T-helper 1 cell treated with Interleukin-12 subunit alpha and Interleukin-12 subunit beta and Interleukin-4 antibody, amounts not matched to agents 30 μg/mL and 1 μg/mL, for 36 hours (primary cell): ENCODE measurements around the gene PNMA1.

Experiments used
- H3K27ac Mint-ChIP-seq: one replicate; pipeline ENCODE4 v1.8.0; 2021; ENCODE audit warnings: mild to moderate bottlenecking, mixed read lengths
- H3K27me3 Mint-ChIP-seq: one replicate; pipeline ENCODE4 v1.8.0; 2021; ENCODE audit warnings: low read depth, mixed read lengths
- H3K36me3 Mint-ChIP-seq: one replicate; pipeline ENCODE4 v1.8.0; 2021; ENCODE audit warnings: low read depth, mixed read lengths
- H3K4me1 Mint-ChIP-seq: one replicate; pipeline ENCODE4 v1.8.0; 2021; ENCODE audit warnings: low read depth, mixed read lengths
- H3K4me3 Mint-ChIP-seq: one replicate; pipeline ENCODE4 v1.8.0; 2021; ENCODE audit warnings: mild to moderate bottlenecking, moderate library complexity, mixed read lengths
- H3K9me3 Mint-ChIP-seq: one replicate; pipeline ENCODE4 v1.8.0; 2021; ENCODE audit warnings: mixed read lengths

PNMA1 gene

GRCh38 chr14:73713803-73714655 is at the start of gene PNMA1:
PNMA1 (minus strand) TSS chr14:73714384; CDS start chr14:73713639, 745 bp downstream.
- peak within 1 kb of the TSS; percentile 94 for H3K4me3 Mint-ChIP-seq
- no peaks in the 10 kb centered on the region for H3K9me3 Mint-ChIP-seq
- no peaks in the 10 kb centered on the region for H3K27me3 Mint-ChIP-seq
- peaks cover 24% of the 10 kb centered on the region for H3K4me1 Mint-ChIP-seq
- peaks cover 19% of the 10 kb centered on the region for H3K36me3 Mint-ChIP-seq
- H3K27ac Mint-ChIP-seq = peak within 1 kb of the TSS; percentile 96

DNA sequence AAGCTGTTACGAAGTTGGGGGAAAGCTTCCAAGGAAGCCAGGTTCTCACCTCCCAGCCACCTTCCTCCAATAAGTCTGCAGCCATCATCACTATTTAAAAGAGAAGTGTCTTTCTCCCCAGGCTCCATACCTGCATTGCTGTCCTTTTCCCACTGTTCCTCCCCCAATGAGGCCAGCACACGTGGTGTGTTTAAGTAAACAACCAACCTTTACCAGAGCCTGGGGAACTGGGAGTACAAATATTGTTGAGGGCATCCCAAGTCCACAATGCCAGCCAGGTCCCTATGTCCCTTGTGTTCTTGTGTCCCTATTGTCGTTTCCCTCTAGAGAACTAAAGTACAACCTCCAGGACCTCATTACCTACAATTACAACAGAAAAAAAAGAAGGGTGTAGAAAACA is 49.2 kb upstream of the PNMA1 start:
- H3K4me3 Mint-ChIP-seq = no peak overlapping the region
- H3K27ac Mint-ChIP-seq = peak overlapping the region; percentile 57
- peaks cover 3% of the 10 kb centered on the region for H3K36me3 Mint-ChIP-seq
- H3K27me3 Mint-ChIP-seq = no peaks in the 10 kb centered on the region
- no peaks in the 10 kb centered on the region for H3K9me3 Mint-ChIP-seq
- peaks cover 56% of the 10 kb centered on the region for H3K4me1 Mint-ChIP-seq

DNA sequence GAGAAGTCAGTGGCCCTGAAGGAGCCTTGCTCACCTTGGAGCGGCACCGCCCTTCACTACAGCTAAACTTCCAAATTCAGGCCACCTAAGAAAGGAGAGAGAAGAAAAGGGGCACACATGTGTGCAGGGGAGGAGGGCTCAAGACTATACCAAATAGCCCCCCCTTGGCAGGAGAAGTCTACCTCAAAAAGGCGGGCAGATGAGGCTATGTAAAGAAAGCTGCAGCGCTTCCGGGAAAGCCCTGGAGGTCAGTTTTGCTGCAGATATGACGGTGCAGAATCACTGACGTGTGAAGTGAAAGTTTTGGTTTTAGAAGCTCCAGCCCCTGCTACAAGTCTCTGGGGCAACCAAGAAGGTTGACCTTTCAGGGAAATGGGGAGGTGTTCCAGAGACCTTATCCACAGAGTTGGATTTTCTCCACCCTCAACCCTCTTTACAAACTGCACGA is 48.2 kb upstream of the PNMA1 start:
- no peaks in the 10 kb centered on the region for H3K9me3 Mint-ChIP-seq
- no peaks in the 10 kb centered on the region for H3K27me3 Mint-ChIP-seq
- peak overlapping the region; percentile 49 for H3K4me3 Mint-ChIP-seq
- peak overlapping the region; percentile 99 for H3K27ac Mint-ChIP-seq
- peaks cover 3% of the 10 kb centered on the region for H3K36me3 Mint-ChIP-seq
- H3K4me1 Mint-ChIP-seq = peaks cover 65% of the 10 kb centered on the region

GRCh38 chr14:73761618-73762355 is 47.6 kb upstream of the PNMA1 start:
- Mint-ChIP-seq H3K9me3 (no peaks in the 10 kb centered on the region), H3K27ac (peak overlapping the region; percentile 99), H3K4me1 (peaks cover 70% of the 10 kb centered on the region), H3K27me3 (no peaks in the 10 kb centered on the region), H3K36me3 (peaks cover 3% of the 10 kb centered on the region), H3K4me3 (peak overlapping the region; percentile 56)

DNA sequence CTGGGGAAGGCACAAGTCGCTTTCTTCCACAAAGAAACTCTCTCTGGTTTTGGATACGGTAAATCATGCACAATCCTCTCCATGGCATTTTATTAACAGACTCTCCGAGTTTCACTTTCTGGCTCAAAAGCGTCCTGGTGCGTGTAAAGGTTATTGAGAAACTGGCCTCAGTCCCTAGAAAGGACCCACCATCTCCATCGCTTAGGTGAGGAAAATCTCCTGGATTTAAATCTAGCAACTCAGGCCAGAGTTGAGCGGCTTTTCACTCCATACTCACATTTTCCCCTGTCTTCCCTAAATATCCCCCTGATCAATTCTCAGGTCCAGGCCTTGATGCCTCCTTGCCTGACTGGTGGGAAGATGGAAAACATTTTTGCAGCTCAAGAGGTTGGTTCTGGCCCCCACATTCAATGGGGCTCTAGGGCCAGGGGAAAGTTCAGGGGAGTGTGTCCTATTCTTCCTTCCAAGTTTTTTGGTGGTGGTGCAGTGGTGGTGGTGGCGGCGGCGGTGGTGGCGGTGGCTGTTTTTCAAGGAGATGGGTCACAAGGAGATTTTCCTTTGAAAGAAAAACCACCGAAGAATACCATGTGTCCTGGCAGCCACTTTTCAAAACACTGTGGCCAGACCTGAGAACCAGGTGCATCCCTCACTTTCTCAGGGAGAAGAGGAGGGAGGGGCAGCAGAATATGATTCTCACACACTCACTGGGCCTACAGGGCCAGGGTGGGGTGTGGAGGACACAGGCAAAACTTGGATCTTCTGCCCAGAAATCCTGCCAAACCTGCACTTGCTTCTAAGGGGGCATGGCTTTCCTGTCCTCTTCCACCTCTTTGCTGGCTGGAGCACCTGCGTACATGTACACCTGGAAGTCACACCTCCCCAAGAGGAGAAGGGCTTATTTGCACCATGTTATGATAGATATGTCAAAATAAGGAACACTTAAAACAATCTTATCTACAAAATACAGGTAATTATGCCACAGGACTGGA is 46.7 kb upstream of the PNMA1 start:
- Mint-ChIP-seq H3K9me3 (no peaks in the 10 kb centered on the region), H3K4me1 (peaks cover 73% of the 10 kb centered on the region), H3K27ac (peak overlapping the region; percentile 99), H3K27me3 (no peaks in the 10 kb centered on the region), H3K4me3 (peak overlapping the region; percentile 86), H3K36me3 (peaks cover 5% of the 10 kb centered on the region)

DNA sequence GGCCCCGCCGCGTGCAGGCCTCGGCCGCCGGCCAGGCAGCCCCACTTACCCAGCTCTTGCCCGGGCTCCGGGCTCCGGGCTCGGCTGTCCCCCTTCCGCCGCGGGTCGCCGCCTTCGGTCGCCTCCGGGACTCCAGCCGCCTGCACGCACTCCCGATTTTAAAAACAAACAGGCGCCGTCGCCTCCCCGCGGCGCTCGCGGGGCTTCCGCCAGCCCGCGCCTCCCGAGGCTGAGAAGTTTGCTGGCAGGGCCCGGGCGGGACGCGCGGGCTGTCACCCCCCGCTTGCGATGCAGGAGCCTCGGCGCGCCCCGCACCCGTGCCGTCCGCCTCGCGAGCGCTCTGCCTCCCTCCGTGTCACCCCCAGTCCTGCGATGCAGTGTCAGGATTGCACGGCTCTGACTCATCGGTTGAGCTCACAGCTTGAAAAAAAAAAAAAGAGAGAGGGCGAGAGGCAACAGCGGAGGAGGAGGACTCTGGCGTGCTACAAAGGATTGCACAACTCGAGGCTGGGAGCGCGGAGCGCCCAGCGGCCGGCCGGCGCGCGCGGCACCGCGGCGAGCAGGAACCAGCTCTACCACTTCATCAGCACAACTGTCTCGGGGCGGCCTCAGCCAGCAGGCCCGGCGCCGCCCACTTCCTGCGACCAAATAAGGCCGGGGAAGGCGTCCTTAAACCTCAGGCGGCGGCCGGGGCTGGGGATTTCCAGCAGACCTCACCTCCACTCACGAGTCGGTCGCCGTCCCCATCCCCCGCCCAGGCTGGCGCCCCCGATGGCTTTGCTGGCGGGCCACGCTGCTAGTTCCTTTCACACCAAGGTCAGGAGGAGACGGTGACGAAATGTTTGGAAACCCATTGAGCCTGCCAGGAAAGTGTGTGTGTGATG is 45.8 kb upstream of the PNMA1 start:
- no peaks in the 10 kb centered on the region for H3K9me3 Mint-ChIP-seq
- H3K27me3 Mint-ChIP-seq = no peaks in the 10 kb centered on the region
- peak overlapping the region; percentile 86 for H3K4me3 Mint-ChIP-seq
- peaks cover 73% of the 10 kb centered on the region for H3K4me1 Mint-ChIP-seq
- H3K36me3 Mint-ChIP-seq = peaks cover 4% of the 10 kb centered on the region
- peak overlapping the region; percentile 99 for H3K27ac Mint-ChIP-seq

DNA sequence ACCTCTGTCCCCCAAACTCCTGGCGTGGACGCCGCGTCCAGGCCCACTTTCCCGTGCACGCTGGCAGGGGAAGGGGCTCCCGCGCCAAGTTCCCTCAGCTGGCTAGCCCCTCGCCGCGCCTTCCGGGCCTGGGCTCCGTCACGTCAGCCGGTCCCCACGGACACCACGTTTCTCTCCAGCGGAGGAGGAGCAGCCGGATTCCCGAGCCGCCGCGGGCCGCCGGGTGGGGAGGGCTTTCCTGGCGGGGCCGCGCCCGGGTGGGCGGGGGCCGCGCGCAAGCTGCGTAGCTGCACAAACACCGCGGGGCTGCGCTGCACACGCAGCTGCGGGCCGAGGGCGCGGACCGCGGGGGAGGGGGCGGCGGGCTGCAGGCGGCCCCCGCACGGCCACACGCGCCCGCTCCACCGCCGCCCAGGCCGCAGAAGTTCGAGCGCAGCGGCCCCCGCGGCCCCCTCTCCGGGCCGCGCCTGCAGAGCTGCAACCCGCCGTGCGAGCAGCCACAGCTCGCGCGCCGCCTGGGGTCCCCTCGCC is 45.1 kb upstream of the PNMA1 start:
- Mint-ChIP-seq H3K4me3 (peak overlapping the region; percentile 90), H3K4me1 (peaks cover 74% of the 10 kb centered on the region), H3K27me3 (no peaks in the 10 kb centered on the region), H3K9me3 (no peaks in the 10 kb centered on the region), H3K27ac (peak overlapping the region; percentile 70), H3K36me3 (peaks cover 4% of the 10 kb centered on the region)

DNA sequence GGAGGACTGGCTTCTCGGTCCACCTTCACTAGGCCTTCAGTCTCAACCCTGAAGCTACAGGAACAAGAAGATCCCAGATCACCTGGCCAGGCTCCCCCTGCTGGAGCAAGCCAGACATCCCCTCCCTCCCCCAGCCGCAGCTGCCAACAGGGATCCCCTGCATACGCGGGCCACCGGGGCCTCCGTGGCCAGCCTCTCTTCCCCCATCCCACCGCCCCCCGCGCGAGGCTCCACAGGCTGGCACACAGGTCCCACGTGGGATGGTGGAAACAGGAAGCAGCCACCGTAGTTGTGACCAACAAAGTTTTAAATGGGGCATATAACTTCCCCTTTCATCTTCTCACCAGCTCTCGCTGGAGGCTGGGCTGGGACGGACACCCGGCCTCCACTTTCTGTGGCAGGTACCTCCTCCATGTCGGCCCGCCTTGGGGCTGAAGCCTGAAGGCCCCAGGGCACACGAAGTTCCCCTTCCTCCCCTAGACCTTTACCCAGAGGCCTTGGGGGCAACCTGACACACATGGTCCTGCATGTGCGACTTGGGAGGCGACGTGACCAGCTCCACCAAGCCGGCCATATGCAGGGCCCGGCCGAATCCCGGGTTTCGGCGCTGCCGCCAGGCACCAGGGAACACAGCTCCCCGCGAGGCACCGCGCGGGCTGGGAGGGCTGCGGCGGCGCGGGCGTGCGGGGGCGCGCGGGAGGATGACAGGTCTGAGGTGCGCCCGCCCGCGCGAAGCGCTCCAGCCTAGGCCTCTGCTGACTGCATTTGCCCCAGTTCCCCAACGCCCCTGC is 44.4 kb upstream of the PNMA1 start:
- H3K27me3 Mint-ChIP-seq = no peaks in the 10 kb centered on the region
- peak overlapping the region; percentile 88 for H3K27ac Mint-ChIP-seq
- no peaks in the 10 kb centered on the region for H3K9me3 Mint-ChIP-seq
- peak overlapping the region; percentile 90 for H3K4me3 Mint-ChIP-seq
- H3K4me1 Mint-ChIP-seq = peaks cover 79% of the 10 kb centered on the region
- peaks cover 4% of the 10 kb centered on the region for H3K36me3 Mint-ChIP-seq

- Mint-ChIP-seq H3K36me3 (peaks cover 4% of the 10 kb centered on the region), H3K27ac (peak overlapping the region; percentile 88), H3K9me3 (no peaks in the 10 kb centered on the region), H3K4me1 (peaks cover 79% of the 10 kb centered on the region), H3K27me3 (no peaks in the 10 kb centered on the region), H3K4me3 (peak overlapping the region; percentile 90)
Measured at GRCh38 chr14:73757876-73758391, 43.8 kb upstream of the PNMA1 start.

DNA sequence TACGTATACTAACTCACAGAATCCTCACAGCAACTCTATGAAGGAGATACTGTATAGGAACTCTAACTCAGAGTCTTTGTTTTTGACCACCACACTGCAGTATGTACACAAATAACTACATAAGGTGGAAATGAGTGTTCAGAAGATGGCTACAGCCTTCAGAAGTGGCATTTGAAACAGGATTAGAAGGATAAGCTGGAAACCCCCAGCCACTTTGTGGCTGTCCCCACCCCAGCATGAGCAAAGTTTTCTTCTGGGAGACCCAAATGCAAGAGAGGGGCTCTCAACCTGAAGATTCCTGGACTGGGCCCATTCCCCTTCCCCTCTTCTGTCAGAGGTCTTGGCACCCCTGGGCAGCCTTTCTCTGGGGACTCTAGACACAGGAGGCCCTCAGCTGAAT is 43.2 kb upstream of the PNMA1 start:
- no peaks in the 10 kb centered on the region for H3K9me3 Mint-ChIP-seq

GRCh38 chr14:73755434-73756014 is 41.3 kb upstream of the PNMA1 start:
- Mint-ChIP-seq H3K9me3 (no peaks in the 10 kb centered on the region), H3K36me3 (peaks cover 4% of the 10 kb centered on the region), H3K4me1 (peaks cover 77% of the 10 kb centered on the region), H3K27me3 (no peaks in the 10 kb centered on the region), H3K27ac (peak overlapping the region; percentile 88), H3K4me3 (peak overlapping the region; percentile 90)

More for the DNA sequence above, 43.2 kb upstream of the PNMA1 start:
- no peaks in the 10 kb centered on the region for H3K27me3 Mint-ChIP-seq
- peak overlapping the region; percentile 90 for H3K4me3 Mint-ChIP-seq
- peak overlapping the region; percentile 88 for H3K27ac Mint-ChIP-seq
- peaks cover 78% of the 10 kb centered on the region for H3K4me1 Mint-ChIP-seq
- H3K36me3 Mint-ChIP-seq = peaks cover 4% of the 10 kb centered on the region

DNA sequence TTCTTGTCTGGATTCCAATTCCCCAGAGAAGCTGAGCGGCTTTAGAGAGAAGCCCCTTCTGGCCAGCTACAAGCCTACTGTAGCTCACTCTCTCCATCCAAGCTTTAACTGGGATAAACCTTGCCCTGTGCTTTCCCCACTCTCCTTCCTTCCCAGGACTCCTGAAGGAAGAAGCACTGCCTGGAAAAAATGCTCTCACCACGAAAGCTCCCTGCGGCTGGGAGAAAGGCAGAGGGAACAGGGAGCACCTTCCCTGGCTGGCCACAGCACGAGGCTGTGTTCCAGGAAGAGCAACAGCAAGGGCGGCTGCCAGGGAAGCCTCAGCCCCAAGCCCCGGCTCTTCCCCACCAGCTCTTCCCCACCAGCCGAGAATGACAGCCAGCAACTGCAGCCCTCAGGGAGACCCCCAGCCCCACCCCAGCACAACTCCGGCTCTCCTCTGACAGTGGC is 40.8 kb upstream of the PNMA1 start:
- Mint-ChIP-seq H3K36me3 (peaks cover 4% of the 10 kb centered on the region), H3K4me3 (peak overlapping the region; percentile 90), H3K27ac (peak overlapping the region; percentile 88), H3K9me3 (no peaks in the 10 kb centered on the region), H3K27me3 (no peaks in the 10 kb centered on the region), H3K4me1 (peaks cover 81% of the 10 kb centered on the region)
